ENCODE measurements around the gene PRDM15.

DNA sequence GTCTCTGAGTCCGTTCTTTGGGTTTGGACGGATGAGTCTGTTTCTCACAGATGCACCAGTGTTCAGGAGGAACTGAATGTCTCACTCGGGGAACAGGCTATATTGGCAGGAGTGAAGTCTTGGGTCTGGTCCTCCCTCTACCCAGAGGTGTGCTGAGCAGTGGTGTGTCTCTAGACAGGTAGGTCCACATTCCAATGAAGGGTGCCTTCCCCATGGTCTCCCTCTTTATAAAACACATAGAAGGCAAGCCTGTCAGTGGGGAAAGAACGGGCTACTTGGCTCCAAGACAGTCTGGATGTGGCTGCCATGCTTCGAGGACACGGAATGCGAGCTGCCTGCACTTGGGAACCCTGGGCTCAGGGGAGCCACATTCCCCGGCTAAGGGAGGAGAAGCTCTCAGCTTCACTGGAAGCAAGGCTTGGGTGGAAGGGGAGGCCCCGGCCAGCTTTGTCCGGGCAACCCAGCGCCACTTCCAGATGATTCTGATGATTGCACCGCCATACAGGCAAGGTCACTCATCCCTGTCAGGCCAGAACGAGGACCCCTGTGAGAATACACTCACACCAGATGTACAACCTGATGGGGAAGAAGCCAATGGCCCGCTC lies 82.6 kb downstream of the PRDM15 start:
- TF ChIP-seq, protein P1, sequence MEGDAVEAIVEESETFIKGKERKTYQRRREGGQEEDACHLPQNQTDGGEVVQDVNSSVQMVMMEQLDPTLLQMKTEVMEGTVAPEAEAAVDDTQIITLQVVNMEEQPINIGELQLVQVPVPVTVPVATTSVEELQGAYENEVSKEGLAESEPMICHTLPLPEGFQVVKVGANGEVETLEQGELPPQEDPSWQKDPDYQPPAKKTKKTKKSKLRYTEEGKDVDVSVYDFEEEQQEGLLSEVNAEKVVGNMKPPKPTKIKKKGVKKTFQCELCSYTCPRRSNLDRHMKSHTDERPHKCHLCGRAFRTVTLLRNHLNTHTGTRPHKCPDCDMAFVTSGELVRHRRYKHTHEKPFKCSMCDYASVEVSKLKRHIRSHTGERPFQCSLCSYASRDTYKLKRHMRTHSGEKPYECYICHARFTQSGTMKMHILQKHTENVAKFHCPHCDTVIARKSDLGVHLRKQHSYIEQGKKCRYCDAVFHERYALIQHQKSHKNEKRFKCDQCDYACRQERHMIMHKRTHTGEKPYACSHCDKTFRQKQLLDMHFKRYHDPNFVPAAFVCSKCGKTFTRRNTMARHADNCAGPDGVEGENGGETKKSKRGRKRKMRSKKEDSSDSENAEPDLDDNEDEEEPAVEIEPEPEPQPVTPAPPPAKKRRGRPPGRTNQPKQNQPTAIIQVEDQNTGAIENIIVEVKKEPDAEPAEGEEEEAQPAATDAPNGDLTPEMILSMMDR (conservative IDR thresholded peaks at IDR 0.05; ENCODE audit: low read depth, low read length), result no peak
- TF ChIP-seq EZH2 (IDR thresholded peaks at IDR 0.05; ENCODE audit: borderline replicate concordance, low read depth, low read length, poor library complexity, severe bottlenecking), result no peak

All from A673 (cell line).